PFSK-1 (cell line): ENCODE measurements around the gene CAVIN4.

Source experiments
- FOXP2 ChIP-seq: optimal IDR thresholded peaks from 2 replicates; pipeline ENCODE3; 2011; ENCODE audit warnings: borderline replicate concordance, control low read depth, inconsistent platforms; ENCODE audit not compliant: insufficient read depth; ENCODE audit errors: extremely low read length, extremely low read depth
- POLR2AphosphoS5 ChIP-seq: IDR thresholded peaks from 2 replicates; pipeline ENCODE4 v1.6.1; 2012; ENCODE audit warnings: low read depth, mild to moderate bottlenecking, control low read depth, low read length, moderate library complexity
- SIN3A ChIP-seq: IDR thresholded peaks from 2 replicates; pipeline ENCODE4 v1.6.1; 2012; ENCODE audit warnings: mild to moderate bottlenecking, low read length, moderate library complexity, borderline replicate concordance; ENCODE audit not compliant: insufficient read depth
- TAF1 ChIP-seq: IDR thresholded peaks from 2 replicates; pipeline ENCODE4 v1.6.1; 2012; ENCODE audit warnings: low read length, control low read depth, borderline replicate concordance; ENCODE audit not compliant: insufficient read depth
- TF ChIP-seq, protein P1 (sequence below), 2 experiments: IDR thresholded peaks; 2 replicates each; pipeline versions ENCODE4 v1.6.1 to v1.8.0; 2011 to 2012; ENCODE audit warnings: low read depth in 2 of 2, low read length in 2 of 2, control low read depth in 1 of 2, inconsistent platforms in 1 of 2, mild to moderate bottlenecking in 1 of 2, moderate library complexity in 1 of 2; ENCODE audit not compliant: insufficient read depth in 1 of 2

Gene CAVIN4

DNA sequence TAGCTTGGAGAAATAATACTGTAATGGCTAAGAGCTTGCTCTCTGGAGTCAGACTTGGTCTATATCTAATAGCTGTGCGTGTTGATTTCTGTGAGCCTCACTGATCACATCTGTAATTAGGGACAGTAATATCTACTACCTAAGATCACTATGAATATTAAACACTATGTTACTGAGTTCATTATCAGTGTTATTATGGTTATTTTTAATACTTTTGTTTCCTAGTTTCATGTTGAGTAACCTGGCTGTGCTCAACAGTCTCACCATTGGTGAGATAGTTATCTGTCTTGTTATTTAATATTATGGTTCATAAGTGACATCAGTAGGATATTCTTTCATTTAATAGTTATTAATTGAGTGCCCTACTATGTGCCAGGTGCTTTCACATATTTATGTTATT is 22.4 kb upstream of the CAVIN4 start:
- no peak for TF ChIP-seq SIN3A
- no peak for TF ChIP-seq POLR2AphosphoS5
- no peak for TF ChIP-seq TAF1
- TF ChIP-seq, protein P1, sequence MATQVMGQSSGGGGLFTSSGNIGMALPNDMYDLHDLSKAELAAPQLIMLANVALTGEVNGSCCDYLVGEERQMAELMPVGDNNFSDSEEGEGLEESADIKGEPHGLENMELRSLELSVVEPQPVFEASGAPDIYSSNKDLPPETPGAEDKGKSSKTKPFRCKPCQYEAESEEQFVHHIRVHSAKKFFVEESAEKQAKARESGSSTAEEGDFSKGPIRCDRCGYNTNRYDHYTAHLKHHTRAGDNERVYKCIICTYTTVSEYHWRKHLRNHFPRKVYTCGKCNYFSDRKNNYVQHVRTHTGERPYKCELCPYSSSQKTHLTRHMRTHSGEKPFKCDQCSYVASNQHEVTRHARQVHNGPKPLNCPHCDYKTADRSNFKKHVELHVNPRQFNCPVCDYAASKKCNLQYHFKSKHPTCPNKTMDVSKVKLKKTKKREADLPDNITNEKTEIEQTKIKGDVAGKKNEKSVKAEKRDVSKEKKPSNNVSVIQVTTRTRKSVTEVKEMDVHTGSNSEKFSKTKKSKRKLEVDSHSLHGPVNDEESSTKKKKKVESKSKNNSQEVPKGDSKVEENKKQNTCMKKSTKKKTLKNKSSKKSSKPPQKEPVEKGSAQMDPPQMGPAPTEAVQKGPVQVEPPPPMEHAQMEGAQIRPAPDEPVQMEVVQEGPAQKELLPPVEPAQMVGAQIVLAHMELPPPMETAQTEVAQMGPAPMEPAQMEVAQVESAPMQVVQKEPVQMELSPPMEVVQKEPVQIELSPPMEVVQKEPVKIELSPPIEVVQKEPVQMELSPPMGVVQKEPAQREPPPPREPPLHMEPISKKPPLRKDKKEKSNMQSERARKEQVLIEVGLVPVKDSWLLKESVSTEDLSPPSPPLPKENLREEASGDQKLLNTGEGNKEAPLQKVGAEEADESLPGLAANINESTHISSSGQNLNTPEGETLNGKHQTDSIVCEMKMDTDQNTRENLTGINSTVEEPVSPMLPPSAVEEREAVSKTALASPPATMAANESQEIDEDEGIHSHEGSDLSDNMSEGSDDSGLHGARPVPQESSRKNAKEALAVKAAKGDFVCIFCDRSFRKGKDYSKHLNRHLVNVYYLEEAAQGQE (IDR thresholded peaks at IDR 0.05; ENCODE audit: insufficient read depth in 1 of 2, low read depth in 2 of 2, low read length in 2 of 2): no peak
- TF ChIP-seq FOXP2: no peak

DNA sequence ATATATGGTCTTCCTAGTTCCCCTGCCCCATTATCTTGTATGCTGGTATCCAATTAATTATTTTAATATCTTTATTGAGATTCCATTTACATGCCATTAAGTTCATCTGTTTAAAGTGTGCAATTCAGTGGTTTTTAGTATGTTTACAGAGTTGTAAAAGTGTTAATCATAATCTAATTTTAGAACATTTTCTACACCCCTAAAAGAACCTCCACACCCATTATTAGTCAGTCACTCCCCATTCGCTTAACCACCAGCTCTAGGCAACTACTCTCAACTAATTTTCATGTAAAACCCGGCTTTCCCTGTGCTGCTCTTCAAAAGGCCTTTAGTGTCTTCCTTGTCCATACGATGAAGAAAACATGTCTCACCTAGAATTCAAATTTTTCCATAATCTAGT is 20.8 kb upstream of the CAVIN4 start:
- TF ChIP-seq POLR2AphosphoS5 (no peak), TAF1 (no peak), SIN3A (no peak), FOXP2 (no peak)
- TF ChIP-seq, protein P1 (IDR thresholded peaks at IDR 0.05; ENCODE audit: insufficient read depth in 1 of 2, low read depth in 2 of 2, low read length in 2 of 2): no peak

DNA sequence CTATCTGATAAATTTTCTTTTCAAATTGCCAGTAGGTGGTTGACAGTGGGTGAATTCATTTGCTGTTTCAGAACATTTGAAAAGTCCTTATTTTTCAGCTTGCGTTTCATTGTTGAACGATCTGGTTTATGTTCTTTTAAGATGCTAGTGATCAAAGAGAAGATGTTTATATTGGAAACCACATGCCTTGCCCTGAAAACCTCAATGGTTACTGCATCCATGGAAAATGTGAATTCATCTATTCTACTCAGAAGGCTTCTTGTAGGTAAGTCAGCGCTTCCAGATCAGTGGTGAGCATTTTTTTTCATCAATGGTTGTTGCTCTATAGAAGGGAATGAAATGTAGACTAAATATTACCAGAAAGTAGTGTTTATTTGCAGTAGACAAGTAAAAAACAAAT is 16.6 kb upstream of the CAVIN4 start:
- TF ChIP-seq, protein P1 (IDR thresholded peaks at IDR 0.05; ENCODE audit: insufficient read depth in 1 of 2, low read depth in 2 of 2, low read length in 2 of 2): no peak
- TF ChIP-seq SIN3A: no peak
- no peak for TF ChIP-seq FOXP2

DNA sequence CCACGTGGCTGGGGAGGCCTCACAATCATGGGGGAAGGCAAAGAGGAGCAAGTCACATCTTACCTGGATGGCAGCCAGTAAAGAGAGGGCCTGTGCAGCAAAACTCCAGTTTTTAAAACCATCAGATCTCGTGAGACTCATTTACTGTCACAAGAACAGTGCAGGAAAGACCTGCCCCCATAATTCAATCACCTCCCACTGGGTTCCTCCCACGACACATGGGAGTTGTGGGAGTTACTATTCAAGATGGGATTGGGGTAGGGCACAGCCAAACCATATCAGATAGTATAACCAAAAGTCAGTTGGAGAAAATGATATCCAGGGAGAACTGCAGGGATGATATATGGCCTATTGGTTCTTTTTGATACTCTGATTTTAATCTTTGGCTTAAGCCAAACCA is 10.0 kb upstream of the CAVIN4 start:
- TF ChIP-seq SIN3A (no peak), POLR2AphosphoS5 (no peak)

DNA sequence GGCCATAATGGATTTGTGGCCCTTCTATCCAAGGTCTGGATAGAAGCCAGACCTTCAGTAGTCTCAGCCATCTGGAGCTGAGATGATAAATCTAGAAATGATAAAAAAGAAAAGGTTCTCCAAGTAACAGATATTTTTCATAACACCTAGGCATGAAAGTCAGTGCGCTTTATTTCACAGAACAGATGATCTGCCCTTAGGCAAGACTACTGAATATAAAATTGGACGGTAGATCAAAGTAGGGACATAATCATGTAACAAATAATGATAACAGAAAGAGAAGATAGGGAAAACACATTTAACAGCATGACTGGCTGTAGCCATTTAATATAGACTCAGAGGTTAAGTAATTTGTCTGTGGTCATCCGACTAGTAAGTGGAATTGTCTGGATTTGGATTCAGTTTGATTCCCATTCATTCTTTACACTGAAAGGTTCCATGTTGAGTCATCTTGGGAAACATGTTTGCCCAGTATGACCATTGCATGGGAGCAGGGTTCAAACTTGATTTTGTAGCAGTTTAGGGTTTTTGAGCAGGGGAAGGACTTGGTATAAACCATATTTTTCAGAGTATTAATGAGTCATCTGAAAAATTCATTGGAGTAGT is 4.1 kb upstream of the CAVIN4 start:
- TF ChIP-seq, protein P1 (IDR thresholded peaks at IDR 0.05; ENCODE audit: insufficient read depth in 1 of 2, low read depth in 2 of 2, low read length in 2 of 2): no peak
- TF ChIP-seq FOXP2: no peak
- no peak for TF ChIP-seq POLR2AphosphoS5
- no peak for TF ChIP-seq SIN3A
- no peak for TF ChIP-seq TAF1
